ENCODE results near the gene RHOXF1. TPM values are rescaled to one million over a fixed set of nuclear protein-coding genes. Genes with fewer than 3 reads are reported as not detected.
A peak's percentile ranks its signal among the peaks of the same experiment; 100 is the strongest.
"Not testable (repeated sequence)": the region's sequence is repeated elsewhere in the genome, so short reads cannot be mapped to it uniquely, and the experiment has no call there.

RHOXF1 gene
- total RNA-seq, 1 donor from 2014 or later: not detected

DNA sequence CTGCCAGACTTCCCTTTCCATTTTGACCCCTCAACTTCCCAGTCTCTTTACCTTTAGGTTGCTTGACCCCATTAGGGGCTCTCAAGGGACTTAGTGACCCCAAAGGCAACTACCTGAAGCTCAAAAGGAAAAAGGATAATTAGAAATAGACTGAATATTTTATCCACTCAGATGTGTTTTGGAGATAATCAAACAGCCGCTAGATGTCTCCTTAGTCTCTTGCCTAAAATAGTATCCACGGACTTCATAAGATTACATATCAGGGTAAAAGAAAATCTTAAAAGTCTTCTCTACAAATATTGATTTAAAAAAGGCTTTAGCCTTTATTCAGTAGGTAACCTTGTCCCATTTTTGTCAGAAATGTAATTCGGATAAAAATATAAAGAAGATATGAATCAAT, 21.7 kb upstream of the RHOXF1 start:
- Histone ChIP-seq H3K4me1 (ENCODE audit: control insufficient read depth in 3 of 3, insufficient read depth in 3 of 3, low read length in 3 of 3) (no peaks in the 10 kb centered on the region), H3K36me3 (ENCODE audit: control insufficient read depth in 3 of 3, insufficient read depth in 3 of 3, low read length in 3 of 3) (no peaks in the 10 kb centered on the region), H3K9me3 (ENCODE audit: control insufficient read depth in 3 of 3, low read length in 3 of 3) (no peaks in the 10 kb centered on the region), H3K4me3 (ENCODE audit: low read length in 3 of 3) (no peak overlapping the region), H3K27ac (ENCODE audit: low read depth, low read length) (no peak overlapping the region), H3K9ac (ENCODE audit: low read depth in 1 of 3, low read length in 3 of 3) (no peak overlapping the region), H3K27me3 (ENCODE audit: control insufficient read depth in 3 of 3, insufficient read depth in 3 of 3, low read length in 3 of 3) (no peaks in the 10 kb centered on the region)

DNA sequence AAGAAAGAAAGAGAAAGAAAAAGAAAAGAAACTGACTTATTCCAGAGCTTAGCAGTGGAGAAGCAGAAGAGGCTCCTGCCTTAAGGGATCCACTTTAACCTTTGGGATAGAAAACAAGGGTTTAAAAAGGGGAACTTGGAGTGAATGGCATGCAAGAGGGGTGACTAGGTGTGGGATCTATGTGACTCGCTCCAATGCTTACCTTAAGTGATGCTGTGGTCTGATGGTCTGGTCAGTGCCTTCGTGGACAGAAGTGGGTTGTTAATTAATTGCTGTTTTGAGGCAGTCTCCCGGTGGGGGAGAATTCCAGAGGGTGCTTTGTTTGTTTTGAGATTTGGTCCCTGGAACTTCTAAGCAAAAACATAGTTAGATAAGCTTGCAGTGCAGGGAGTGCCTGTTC, 21.1 kb upstream of the RHOXF1 start:
- no peak overlapping the region for H3K9ac ChIP-seq (ENCODE audit: low read depth in 1 of 3, low read length in 3 of 3)
- H3K36me3 ChIP-seq (ENCODE audit: control insufficient read depth in 3 of 3, insufficient read depth in 3 of 3, low read length in 3 of 3): no peaks in the 10 kb centered on the region
- no peaks in the 10 kb centered on the region for H3K27me3 ChIP-seq (ENCODE audit: control insufficient read depth in 3 of 3, insufficient read depth in 3 of 3, low read length in 3 of 3)
- no peaks in the 10 kb centered on the region for H3K4me1 ChIP-seq (ENCODE audit: control insufficient read depth in 3 of 3, insufficient read depth in 3 of 3, low read length in 3 of 3)
- H3K27ac ChIP-seq (ENCODE audit: low read depth, low read length): no peak overlapping the region
- H3K4me3 ChIP-seq (ENCODE audit: low read length in 3 of 3): no peak overlapping the region
- no peaks in the 10 kb centered on the region for H3K9me3 ChIP-seq (ENCODE audit: control insufficient read depth in 3 of 3, low read length in 3 of 3)

GRCh38 chrX:120136128-120136527, 20.4 kb upstream of the RHOXF1 start:
- Histone ChIP-seq H3K4me1 (ENCODE audit: control insufficient read depth in 3 of 3, insufficient read depth in 3 of 3, low read length in 3 of 3) (no peaks in the 10 kb centered on the region), H3K36me3 (ENCODE audit: control insufficient read depth in 3 of 3, insufficient read depth in 3 of 3, low read length in 3 of 3) (no peaks in the 10 kb centered on the region), H3K27me3 (ENCODE audit: control insufficient read depth in 3 of 3, insufficient read depth in 3 of 3, low read length in 3 of 3) (no peaks in the 10 kb centered on the region), H3K4me3 (ENCODE audit: low read length in 3 of 3) (no peak overlapping the region), H3K27ac (ENCODE audit: low read depth, low read length) (no peak overlapping the region), H3K9me3 (ENCODE audit: control insufficient read depth in 3 of 3, low read length in 3 of 3) (no peaks in the 10 kb centered on the region), H3K9ac (ENCODE audit: low read depth in 1 of 3, low read length in 3 of 3) (no peak overlapping the region)

- not testable (repeated sequence) for H3K9me3 ChIP-seq (ENCODE audit: control insufficient read depth in 3 of 3, low read length in 3 of 3); H3K9ac ChIP-seq (ENCODE audit: low read depth in 1 of 3, low read length in 3 of 3); H3K27ac ChIP-seq (ENCODE audit: low read depth, low read length); H3K4me1 ChIP-seq (ENCODE audit: control insufficient read depth in 3 of 3, insufficient read depth in 3 of 3, low read length in 3 of 3); H3K4me3 ChIP-seq (ENCODE audit: low read length in 3 of 3); H3K27me3 ChIP-seq (ENCODE audit: control insufficient read depth in 3 of 3, insufficient read depth in 3 of 3, low read length in 3 of 3); H3K36me3 ChIP-seq (ENCODE audit: control insufficient read depth in 3 of 3, insufficient read depth in 3 of 3, low read length in 3 of 3)
Observed at GRCh38 chrX:120128306-120128846, 12.7 kb upstream of the RHOXF1 start.

- H3K9me3 ChIP-seq (ENCODE audit: control insufficient read depth in 3 of 3, low read length in 3 of 3): no peaks in the 10 kb centered on the region
- H3K9ac ChIP-seq (ENCODE audit: low read depth in 1 of 3, low read length in 3 of 3): peak overlapping the region in 1 of 3 donors; percentile 10
- no peaks in the 10 kb centered on the region for H3K36me3 ChIP-seq (ENCODE audit: control insufficient read depth in 3 of 3, insufficient read depth in 3 of 3, low read length in 3 of 3)
- H3K27ac ChIP-seq (ENCODE audit: low read depth, low read length): no peak overlapping the region
- H3K27me3 ChIP-seq (ENCODE audit: control insufficient read depth in 3 of 3, insufficient read depth in 3 of 3, low read length in 3 of 3): no peaks in the 10 kb centered on the region
- H3K4me1 ChIP-seq (ENCODE audit: control insufficient read depth in 3 of 3, insufficient read depth in 3 of 3, low read length in 3 of 3): no peaks in the 10 kb centered on the region
- H3K4me3 ChIP-seq (ENCODE audit: low read length in 3 of 3): peak overlapping the region in 1 of 3 donors; percentile 1
Observed at GRCh38 chrX:120125444-120125843, 9.7 kb upstream of the RHOXF1 start.

- Histone ChIP-seq H3K27ac (ENCODE audit: low read depth, low read length) (no peak overlapping the region), H3K36me3 (ENCODE audit: control insufficient read depth in 3 of 3, insufficient read depth in 3 of 3, low read length in 3 of 3) (no peaks in the 10 kb centered on the region), H3K4me1 (ENCODE audit: control insufficient read depth in 3 of 3, insufficient read depth in 3 of 3, low read length in 3 of 3) (no peaks in the 10 kb centered on the region), H3K9me3 (ENCODE audit: control insufficient read depth in 3 of 3, low read length in 3 of 3) (no peaks in the 10 kb centered on the region), H3K4me3 (ENCODE audit: low read length in 3 of 3) (peak overlapping the region in 1 of 3 donors; percentile 20), H3K27me3 (ENCODE audit: control insufficient read depth in 3 of 3, insufficient read depth in 3 of 3, low read length in 3 of 3) (no peaks in the 10 kb centered on the region), H3K9ac (ENCODE audit: low read depth in 1 of 3, low read length in 3 of 3) (no peak overlapping the region)
Observed at GRCh38 chrX:120120223-120120622, 4.5 kb upstream of the RHOXF1 start.

GRCh38 chrX:120111611-120112010, 4.1 kb downstream of the RHOXF1 start:
- H3K36me3 ChIP-seq (ENCODE audit: control insufficient read depth in 3 of 3, insufficient read depth in 3 of 3, low read length in 3 of 3): no peaks in the 10 kb centered on the region
- H3K27ac ChIP-seq (ENCODE audit: low read depth, low read length): no peak overlapping the region
- no peaks in the 10 kb centered on the region for H3K4me1 ChIP-seq (ENCODE audit: control insufficient read depth in 3 of 3, insufficient read depth in 3 of 3, low read length in 3 of 3)
- H3K9me3 ChIP-seq (ENCODE audit: control insufficient read depth in 3 of 3, low read length in 3 of 3): no peaks in the 10 kb centered on the region
- no peak overlapping the region for H3K4me3 ChIP-seq (ENCODE audit: low read length in 3 of 3)
- no peaks in the 10 kb centered on the region for H3K27me3 ChIP-seq (ENCODE audit: control insufficient read depth in 3 of 3, insufficient read depth in 3 of 3, low read length in 3 of 3)
- no peak overlapping the region for H3K9ac ChIP-seq (ENCODE audit: low read depth in 1 of 3, low read length in 3 of 3)

GRCh38 chrX:120109378-120109777, 6.3 kb downstream of the RHOXF1 start:
- H3K27me3 ChIP-seq (ENCODE audit: control insufficient read depth in 3 of 3, insufficient read depth in 3 of 3, low read length in 3 of 3): no peaks in the 10 kb centered on the region
- H3K36me3 ChIP-seq (ENCODE audit: control insufficient read depth in 3 of 3, insufficient read depth in 3 of 3, low read length in 3 of 3): no peaks in the 10 kb centered on the region
- peaks cover 0 to 3% (median 0%) of the 10 kb centered on the region in 3 donors for H3K9me3 ChIP-seq (ENCODE audit: control insufficient read depth in 3 of 3, low read length in 3 of 3)
- H3K27ac ChIP-seq (ENCODE audit: low read depth, low read length): no peak overlapping the region
- H3K4me1 ChIP-seq (ENCODE audit: control insufficient read depth in 3 of 3, insufficient read depth in 3 of 3, low read length in 3 of 3): no peaks in the 10 kb centered on the region
- H3K4me3 ChIP-seq (ENCODE audit: low read length in 3 of 3): no peak overlapping the region
- H3K9ac ChIP-seq (ENCODE audit: low read depth in 1 of 3, low read length in 3 of 3): no peak overlapping the region

DNA sequence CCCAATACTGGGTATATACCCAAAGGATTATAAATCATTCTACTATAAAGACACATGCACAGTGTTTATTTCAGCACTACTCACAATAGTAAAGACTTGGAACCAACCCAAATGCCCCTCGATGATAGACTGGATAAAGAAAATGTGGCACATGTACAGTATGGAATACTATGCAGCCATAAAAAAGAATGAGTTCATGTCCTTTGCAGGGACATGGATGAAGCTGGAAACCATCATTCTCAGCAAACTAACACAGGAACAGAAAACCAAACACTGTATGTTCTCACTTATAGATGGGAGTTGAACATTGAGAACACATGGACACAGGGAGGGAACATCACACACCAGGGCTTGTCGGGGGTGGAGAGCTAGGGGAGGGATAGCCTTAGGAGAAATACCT, 11.0 kb downstream of the RHOXF1 start:
- not testable (repeated sequence) for H3K4me3 ChIP-seq (ENCODE audit: low read length in 3 of 3); H3K4me1 ChIP-seq (ENCODE audit: control insufficient read depth in 3 of 3, insufficient read depth in 3 of 3, low read length in 3 of 3); H3K9ac ChIP-seq (ENCODE audit: low read depth in 1 of 3, low read length in 3 of 3); H3K27ac ChIP-seq (ENCODE audit: low read depth, low read length); H3K27me3 ChIP-seq (ENCODE audit: control insufficient read depth in 3 of 3, insufficient read depth in 3 of 3, low read length in 3 of 3); H3K36me3 ChIP-seq (ENCODE audit: control insufficient read depth in 3 of 3, insufficient read depth in 3 of 3, low read length in 3 of 3); H3K9me3 ChIP-seq (ENCODE audit: control insufficient read depth in 3 of 3, low read length in 3 of 3)

DNA sequence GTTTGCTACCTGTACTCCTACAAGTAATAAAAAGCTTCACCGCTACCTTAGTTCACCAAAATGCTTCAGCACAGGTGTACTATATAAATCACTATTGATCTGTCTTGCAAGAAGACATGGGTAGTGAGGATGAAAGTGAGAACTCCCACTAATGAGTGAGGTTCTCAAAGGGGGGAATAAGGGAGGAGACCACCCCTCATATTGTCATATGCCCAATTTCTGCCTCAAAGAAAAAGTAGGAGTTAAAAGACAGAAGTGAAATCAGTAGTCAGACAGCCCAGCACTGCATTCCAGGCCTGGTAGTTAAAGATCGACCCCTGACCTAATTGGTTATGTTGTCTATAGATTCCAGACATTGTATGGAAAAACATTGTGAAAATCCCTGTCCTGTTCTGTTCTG, 14.7 kb downstream of the RHOXF1 start:
- H3K4me3 ChIP-seq (ENCODE audit: low read length in 3 of 3); H3K4me1 ChIP-seq (ENCODE audit: control insufficient read depth in 3 of 3, insufficient read depth in 3 of 3, low read length in 3 of 3); H3K27ac ChIP-seq (ENCODE audit: low read depth, low read length): not testable (repeated sequence)

GRCh38 chrX:120090208-120090607, 25.5 kb downstream of the RHOXF1 start:
- Histone ChIP-seq H3K4me1 (ENCODE audit: control insufficient read depth in 3 of 3, insufficient read depth in 3 of 3, low read length in 3 of 3) (no peaks in the 10 kb centered on the region), H3K27ac (ENCODE audit: low read depth, low read length) (no peak overlapping the region), H3K36me3 (ENCODE audit: control insufficient read depth in 3 of 3, insufficient read depth in 3 of 3, low read length in 3 of 3) (no peaks in the 10 kb centered on the region), H3K4me3 (ENCODE audit: low read length in 3 of 3) (no peak overlapping the region), H3K9ac (ENCODE audit: low read depth in 1 of 3, low read length in 3 of 3) (no peak overlapping the region), H3K27me3 (ENCODE audit: control insufficient read depth in 3 of 3, insufficient read depth in 3 of 3, low read length in 3 of 3) (peaks cover 0 to 7% (median 0%) of the 10 kb centered on the region in 3 donors), H3K9me3 (ENCODE audit: control insufficient read depth in 3 of 3, low read length in 3 of 3) (no peaks in the 10 kb centered on the region)

More for the DNA sequence above, 14.7 kb downstream of the RHOXF1 start:
- H3K9me3 ChIP-seq (ENCODE audit: control insufficient read depth in 3 of 3, low read length in 3 of 3); H3K27me3 ChIP-seq (ENCODE audit: control insufficient read depth in 3 of 3, insufficient read depth in 3 of 3, low read length in 3 of 3); H3K9ac ChIP-seq (ENCODE audit: low read depth in 1 of 3, low read length in 3 of 3); H3K36me3 ChIP-seq (ENCODE audit: control insufficient read depth in 3 of 3, insufficient read depth in 3 of 3, low read length in 3 of 3): not testable (repeated sequence)
